Thymus (tissue), 11 donors: Measurements from ENCODE around the gene CALCOCO2. TPM values are rescaled to one million over a fixed set of nuclear protein-coding genes. Genes with fewer than 3 reads are reported as not detected.

Source experiments
- DNase-seq, 9 donors: peaks; one replicate each; pipeline ENCODE4 v3.0.0-alpha.2; 2013; ENCODE audit warnings: low spot score in 9 of 9, low read depth in 6 of 9, missing footprints in 1 of 9
- H3K27ac ChIP-seq, 2 donors: one replicate each; pipeline ENCODE4 v1.5.1; 2013; ENCODE audit warnings: control low read depth in 1 of 2, low read depth in 1 of 2, low read length in 1 of 2, mild to moderate bottlenecking in 1 of 2, moderate library complexity in 1 of 2
- H3K27me3 ChIP-seq, 2 donors: one replicate each; pipeline ENCODE4 v1.5.1; 2013; ENCODE audit warnings: low read length in 1 of 2; ENCODE audit not compliant: control insufficient read depth in 2 of 2, insufficient read depth in 1 of 2
- H3K36me3 ChIP-seq, 2 donors: one replicate each; pipeline ENCODE4 v1.5.1; 2013; ENCODE audit warnings: low read length in 1 of 2, mild to moderate bottlenecking in 1 of 2, moderate library complexity in 1 of 2; ENCODE audit not compliant: control insufficient read depth in 2 of 2, insufficient read depth in 2 of 2
- H3K4me1 ChIP-seq, 2 donors: one replicate each; pipeline ENCODE4 v1.5.1; 2013; ENCODE audit warnings: low read length in 2 of 2; ENCODE audit not compliant: control insufficient read depth in 2 of 2, insufficient read depth in 2 of 2
- H3K4me3 ChIP-seq, 2 donors: one replicate each; pipeline ENCODE4 v1.5.1; 2013; ENCODE audit warnings: low read length in 2 of 2, control low read depth in 1 of 2, mild to moderate bottlenecking in 1 of 2
- H3K9me3 ChIP-seq, 2 donors: one replicate each; pipeline ENCODE4 v1.5.1; 2013; ENCODE audit warnings: low read length in 1 of 2, mild to moderate bottlenecking in 1 of 2; ENCODE audit not compliant: control insufficient read depth in 2 of 2, insufficient read depth in 1 of 2
- WGBS: extraction: QIAGEN DNeasy Blood & Tissue Kit; methylation state at CpG from one replicate; pipeline ENCODE4 v1.1.7; 2013; 5-methylcytosine and 5-hydroxymethylcytosine counted together
- polyA plus RNA-seq: library from polyadenylated mRNA; stranded (reverse); fragments of 200-250 nt; gene quantifications from one replicate; pipeline ENCODE4 v1.2.3, GENCODE V29; 2013
- total RNA-seq: library from RNA; stranded (reverse); fragments of 120-200 nt; gene quantifications from one replicate; pipeline ENCODE4 v1.2.4, GENCODE V29; 2013
- donor health status: healthy.

The CALCOCO2 gene
- total and polyA plus RNA-seq, 2 donors = 30.8 to 90.6 TPM

DNA sequence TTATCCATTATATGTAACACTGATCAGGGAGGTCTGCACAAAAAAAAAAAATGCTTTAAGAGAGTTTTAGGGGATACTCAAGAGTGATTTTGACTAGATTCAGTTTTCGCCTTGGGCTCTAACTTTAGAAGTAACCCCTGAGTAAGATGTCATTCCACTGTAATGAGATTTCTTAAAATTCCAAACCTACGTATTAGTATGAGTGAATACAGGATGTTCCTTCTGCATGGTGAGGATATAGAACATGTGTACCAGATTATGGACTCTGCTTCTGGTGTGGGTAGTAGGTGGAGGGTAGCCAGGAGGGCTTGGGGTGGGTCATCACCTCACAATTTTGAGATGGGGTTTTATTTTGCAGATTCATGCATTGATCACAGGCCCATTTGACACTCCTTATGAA lies 81.6 kb downstream of the CALCOCO2 start:
- WGBS = 99% methylated on average over 2 of the region's 2 CpGs
- H3K27me3 ChIP-seq = no peaks in the 10 kb centered on the region
- no peak overlapping the region for H3K4me3 ChIP-seq
- no peaks in the 10 kb centered on the region for H3K9me3 ChIP-seq
- H3K4me1 ChIP-seq = peaks cover 10 to 24% of the 10 kb centered on the region in 2 donors
- DNase-seq = no peak
- no peak overlapping the region for H3K27ac ChIP-seq
- H3K36me3 ChIP-seq = peaks cover 50 to 72% of the 10 kb centered on the region in 2 donors

Other genes with a start within 250 kb of the CALCOCO2 start
- gene HOXB3, start 240.8 kb upstream of the CALCOCO2 start, total RNA-seq = 1.5 TPM
- 3.3 TPM for gene HOXB3, start 240.8 kb upstream of the CALCOCO2 start, polyA plus RNA-seq
- gene HOXB5, start 237.3 kb upstream of the CALCOCO2 start, total RNA-seq = not detected
- gene HOXB5, start 237.3 kb upstream of the CALCOCO2 start, polyA plus RNA-seq = 0.16 TPM
- gene HOXB6, start 226.0 kb upstream of the CALCOCO2 start, total RNA-seq = 0.19 TPM
- 1.0 TPM for gene HOXB6, start 226.0 kb upstream of the CALCOCO2 start, polyA plus RNA-seq
- 0.09 TPM for gene HOXB7, start 220.0 kb upstream of the CALCOCO2 start, total RNA-seq
- gene HOXB7, start 220.0 kb upstream of the CALCOCO2 start, polyA plus RNA-seq = 1.0 TPM
- not detected for gene HOXB8, start 215.7 kb upstream of the CALCOCO2 start, total RNA-seq
- gene HOXB8, start 215.7 kb upstream of the CALCOCO2 start, polyA plus RNA-seq = 0.07 TPM
- gene HOXB9, start 204.7 kb upstream of the CALCOCO2 start, total RNA-seq = 0.05 TPM
- 0.27 TPM for gene HOXB9, start 204.7 kb upstream of the CALCOCO2 start, polyA plus RNA-seq
- not detected for gene PRAC1, start 108.5 kb upstream of the CALCOCO2 start, total RNA-seq
- gene PRAC1, start 108.5 kb upstream of the CALCOCO2 start, polyA plus RNA-seq = 0.91 TPM
- gene PRAC2, start 107.8 kb upstream of the CALCOCO2 start, total RNA-seq = not detected
- 0.07 TPM for gene PRAC2, start 107.8 kb upstream of the CALCOCO2 start, polyA plus RNA-seq
- 0.24 TPM for gene HOXB13, start 102.3 kb upstream of the CALCOCO2 start, total RNA-seq
- gene HOXB13, start 102.3 kb upstream of the CALCOCO2 start, polyA plus RNA-seq = 0.32 TPM
- 0.42 TPM for gene TTLL6, start 13.8 kb upstream of the CALCOCO2 start, total RNA-seq
- gene TTLL6, start 13.8 kb upstream of the CALCOCO2 start, polyA plus RNA-seq = 0.41 TPM
- 79.4 TPM for gene ATP5MC1, start 61.8 kb downstream of the CALCOCO2 start, total RNA-seq
- gene ATP5MC1, start 61.8 kb downstream of the CALCOCO2 start, polyA plus RNA-seq = 157 TPM
- 44.7 TPM for gene UBE2Z, start 77.4 kb downstream of the CALCOCO2 start, total RNA-seq
- 73.4 TPM for gene UBE2Z, start 77.4 kb downstream of the CALCOCO2 start, polyA plus RNA-seq
- 74.9 TPM for gene SNF8, start 113.8 kb downstream of the CALCOCO2 start, total RNA-seq
- 92.2 TPM for gene SNF8, start 113.8 kb downstream of the CALCOCO2 start, polyA plus RNA-seq
- 0.57 TPM for gene GIP, start 137.6 kb downstream of the CALCOCO2 start, total RNA-seq
- 1.9 TPM for gene GIP, start 137.6 kb downstream of the CALCOCO2 start, polyA plus RNA-seq
- gene IGF2BP1, start 166.3 kb downstream of the CALCOCO2 start, total RNA-seq = 10.9 TPM
- 0.07 TPM for gene IGF2BP1, start 166.3 kb downstream of the CALCOCO2 start, polyA plus RNA-seq